Endothelial cell of umbilical vein (primary cell): Measurements from ENCODE around the gene TYSND1. TPM values are rescaled to one million over a fixed set of nuclear protein-coding genes. Genes with fewer than 3 reads are reported as not detected.

Experiments
- BruUV-seq: library from RNA; stranded (reverse); fragments of 400-500 nt; replicated peaks from 2 replicates; lab custom pipeline; 2021; lab: Mats Ljungman, UMichigan
- CTCF ChIA-PET: fragments of 300-600, 350-600 bp; sonication (Branson Sonifier 250); formaldehyde crosslinking; loops from one replicate; lab custom pipeline; 2021; ENCODE audit warnings: antibody characterized with exemption, inconsistent platforms; lab: Charles Lee
- POLR2A ChIA-PET: fragments of 300-600, 350-600 bp; sonication (Branson Sonifier 250); formaldehyde crosslinking; loops from one replicate; lab custom pipeline; 2021; ENCODE audit warnings: antibody characterized with exemption, inconsistent platforms; lab: Charles Lee
- DNase-seq: peaks from one replicate; pipeline ENCODE4 v3.0.0-alpha.2; 2011; ENCODE audit warnings: low read depth, low spot score
- FAIRE-seq: peaks from 2 replicates; lab custom pipeline; 2011; peaks lifted over from hg19 to GRCh38; lab: Jason Lieb, UNC
- H2AFZ ChIP-seq: 2 replicates; pipeline ENCODE4 v1.6.0; 2012; ENCODE audit warnings: low read depth, low read length, control low read depth, inconsistent platforms
- H3K27ac ChIP-seq: 2 replicates; pipeline ENCODE4 v1.5.1; 2011; ENCODE audit warnings: low read depth, mild to moderate bottlenecking, control low read depth, low read length, moderate library complexity; ENCODE audit not compliant: insufficient read depth
- H3K27me3 ChIP-seq, 2 experiments: 2 replicates each; pipeline versions ENCODE4 v1.6.0 to v1.6.1; 2011; ENCODE audit warnings: low read length in 2 of 2, mixed read lengths in 1 of 2; ENCODE audit not compliant: control insufficient read depth in 2 of 2, insufficient read depth in 2 of 2
- H3K36me3 ChIP-seq, 2 experiments: 2 replicates in 1 of 2; 3 replicates in 1 of 2; pipeline ENCODE4 v1.5.1; 2011; ENCODE audit warnings: low read length in 2 of 2, mild to moderate bottlenecking in 1 of 2, moderate library complexity in 1 of 2; ENCODE audit not compliant: control insufficient read depth in 2 of 2, insufficient read depth in 2 of 2; ENCODE audit errors: extremely low read depth in 1 of 2
- H3K4me1 ChIP-seq: 3 replicates; pipeline ENCODE4 v1.5.1; 2011; ENCODE audit warnings: mild to moderate bottlenecking, low read length; ENCODE audit not compliant: control insufficient read depth, insufficient read depth; ENCODE audit errors: extremely low read depth
- H3K4me2 ChIP-seq: 2 replicates; pipeline ENCODE4 v1.6.1; 2011; ENCODE audit warnings: low read length, control low read depth, mixed read lengths; ENCODE audit not compliant: insufficient read depth
- H3K4me3 ChIP-seq, 3 experiments: fragments of 200-600 bp in 1 of 3; sonication (generic), shearing (Covaris generic) in 1 of 3; replicated peaks in 1 of 3; 2 replicates each; pipeline ENCODE4 v1.5.1; 2011 to 2016; ENCODE audit warnings: control low read depth in 3 of 3, low read length in 3 of 3, mild to moderate bottlenecking in 2 of 3, inconsistent platforms in 1 of 3, low read depth in 1 of 3, moderate library complexity in 1 of 3; ENCODE audit not compliant: insufficient read depth in 1 of 3
- H3K79me2 ChIP-seq: 2 replicates; pipeline ENCODE4 v1.6.0; 2012; ENCODE audit warnings: low read length, inconsistent platforms; ENCODE audit not compliant: control insufficient read depth, insufficient read depth
- H3K9ac ChIP-seq: replicated peaks from 2 replicates; pipeline ENCODE3; 2011; ENCODE audit warnings: low read length, control low read depth; ENCODE audit not compliant: insufficient read depth; ENCODE audit errors: extremely low read depth
- H3K9me1 ChIP-seq: replicated peaks from 3 replicates; pipeline ENCODE4 v1.6.0; 2011; ENCODE audit warnings: mild to moderate bottlenecking, low read length; ENCODE audit not compliant: control insufficient read depth, insufficient read depth; ENCODE audit errors: extremely low read depth
- H3K9me3 ChIP-seq: replicated peaks from 2 replicates; pipeline ENCODE4 v1.5.1; 2012; ENCODE audit warnings: low read length, inconsistent platforms; ENCODE audit not compliant: control insufficient read depth, insufficient read depth
- H4K20me1 ChIP-seq: replicated peaks from 2 replicates; pipeline ENCODE3; 2011; ENCODE audit warnings: mild to moderate bottlenecking, low read length; ENCODE audit not compliant: control insufficient read depth, insufficient read depth; ENCODE audit errors: extremely low read depth
- CTCF ChIP-seq, 2 donors: IDR thresholded peaks; 1 replicate in 1 of 2; 2 replicates in 1 of 2; pipeline ENCODE4 v1.5.1; 2011; ENCODE audit warnings: low read length in 2 of 2, mild to moderate bottlenecking in 2 of 2, moderate library complexity in 2 of 2, control low read depth in 1 of 2, inconsistent platforms in 1 of 2, low read depth in 1 of 2; ENCODE audit not compliant: insufficient read depth in 1 of 2; ENCODE audit errors: extremely low read depth in 1 of 2
- EZH2 ChIP-seq: IDR thresholded peaks from 2 replicates; pipeline ENCODE4 v1.6.1; 2012; ENCODE audit warnings: borderline replicate concordance, low read depth, mild to moderate bottlenecking, moderate library complexity, low read length, inconsistent platforms; ENCODE audit not compliant: severe bottlenecking
- FOS ChIP-seq: IDR thresholded peaks from 2 replicates; pipeline ENCODE4 v1.6.1; 2011; ENCODE audit warnings: mild to moderate bottlenecking, low read length, moderate library complexity, borderline replicate concordance; ENCODE audit not compliant: insufficient read depth
- GATA2 ChIP-seq: IDR thresholded peaks from 2 replicates; pipeline ENCODE4 v1.7.0; 2011; ENCODE audit warnings: low read depth, mild to moderate bottlenecking, moderate library complexity, mixed read lengths, low read length; ENCODE audit not compliant: insufficient read length, insufficient read depth
- JUN ChIP-seq: IDR thresholded peaks from 2 replicates; pipeline ENCODE4 v1.6.1; 2011; ENCODE audit warnings: borderline replicate concordance, low read depth; ENCODE audit not compliant: insufficient read length, insufficient read depth
- MAX ChIP-seq: IDR thresholded peaks from 2 replicates; pipeline ENCODE4 v1.6.1; 2011; ENCODE audit not compliant: insufficient read depth, insufficient read length
- MYC ChIP-seq: IDR thresholded peaks from one replicate; pipeline ENCODE4 v1.6.1; 2011; ENCODE audit warnings: mild to moderate bottlenecking, low read depth, low read length
- POLR2A ChIP-seq: IDR thresholded peaks from 2 replicates; pipeline ENCODE4 v1.6.1; 2012; ENCODE audit warnings: low read depth, mild to moderate bottlenecking, control low read depth, low read length
- POLR2AphosphoS5 ChIP-seq: IDR thresholded peaks from 2 replicates; pipeline ENCODE4 v1.6.1; 2012; ENCODE audit warnings: low read depth, mild to moderate bottlenecking, control low read depth, low read length, moderate library complexity; ENCODE audit not compliant: insufficient read depth
- dilution Hi-C: fragments of 300-500 bp; cut with MboI; formaldehyde crosslinking; loops from one replicate; pipeline ENCODE4 v1.15.0; 2019; ENCODE audit warnings: low sequenced_read_pairs; ENCODE audit not compliant: extremely low pct_ligation_motif_present
- intact Hi-C: fragments of 100-400 bp; cut with micrococcal nuclease; formaldehyde crosslinking; loops from one replicate; pipeline ENCODE4 v1.10.0; 2022
- polyA plus RNA-seq, 4 experiments: library from polyadenylated mRNA; depleted of rRNA in 3 of 4; stranded (reverse) in 3 of 4; unstranded in 1 of 4; fragments of >200 nt; gene quantifications; 2 replicates each; pipeline versions ENCODE4 v1.2.1 to v1.2.3, GENCODE V29; 2011 to 2012; ENCODE audit warnings: missing spikeins in 1 of 4
- total RNA-seq: library from RNA; stranded (reverse); gene quantifications from 2 replicates; pipeline ENCODE4 v1.2.3, GENCODE V29; 2021

TYSND1 gene
- total and polyA plus RNA-seq, 2 donors (not counting 3 experiments of a cell fraction or from before 2014, with no cell fraction given), result 5.1 to 7.8 TPM

GRCh38 chr10:70163448-70163847 lies 16.9 kb upstream of the TYSND1 start:
- H3K9me1 ChIP-seq, result no peaks in the 10 kb centered on the region
- no peak for TF ChIP-seq CTCF (IDR thresholded peaks at IDR 0.05; ENCODE audit: extremely low read depth in 1 of 2, insufficient read depth in 1 of 2, low read depth in 1 of 2, low read length in 2 of 2)
- no peak for TF ChIP-seq MAX
- TF ChIP-seq EZH2, result no peak
- TF ChIP-seq GATA2, result no peak
- no peak for TF ChIP-seq FOS
- no peak for TF ChIP-seq JUN
- no peak for TF ChIP-seq POLR2AphosphoS5
- no peak for TF ChIP-seq POLR2A
- TF ChIP-seq MYC, result no peak
- no peak overlapping the region for H2AFZ ChIP-seq
- peaks cover 79% of the 10 kb centered on the region for H3K79me2 ChIP-seq
- dilution Hi-C loops (no loop called here), intact Hi-C loops (no loop called here)
- H3K27ac ChIP-seq, result no peak overlapping the region
- peaks cover 5% of the 10 kb centered on the region for H4K20me1 ChIP-seq
- no peaks in the 10 kb centered on the region for H3K9me3 ChIP-seq
- no peaks in the 10 kb centered on the region for H3K27me3 ChIP-seq
- no peak overlapping the region for H3K9ac ChIP-seq
- H3K4me1 ChIP-seq, result no peaks in the 10 kb centered on the region
- H3K36me3 ChIP-seq, result peaks cover 2 to 21% of the 10 kb centered on the region in 2 experiments
- no TSS peak for BruUV-seq
- DNase-seq (no peak), FAIRE-seq (no peak)
- POLR2A ChIA-PET, result interaction anchor here (0.6 kb wide), 1 partner anchor 33 kb away, joined by 4 read pairs; no protein-coding TSS in a partner anchor
- no peak overlapping the region for H3K4me3 ChIP-seq
- H3K4me2 ChIP-seq, result no peak overlapping the region
- CTCF ChIA-PET, result interaction anchor here (1.5 kb wide), 1 partner anchor 17 kb away, joined by 4 read pairs; the partner anchor contains the start of gene TYSND1
